DOHH2 (cell line): ENCODE measurements around the gene SH3TC2.

Experiments
- H3F3A ChIP-seq: fragments of 200-600 bp; sonication (generic), shearing (Covaris generic); 2 replicates; pipeline ENCODE4 v1.6.0; 2016; ENCODE audit warnings: antibody characterized with exemption, mild to moderate bottlenecking; ENCODE audit not compliant: control insufficient read depth, insufficient read depth
- H3K27ac ChIP-seq: fragments of 200-600 bp; sonication (generic); 2 replicates; pipeline ENCODE4 v1.5.1; 2014; ENCODE audit warnings: low read depth, mild to moderate bottlenecking, low read length, moderate library complexity
- H3K27me3 ChIP-seq: fragments of 200-600 bp; sonication (generic); 2 replicates; pipeline ENCODE4 v1.6.1; 2014; ENCODE audit warnings: mild to moderate bottlenecking, low read length, mixed read lengths; ENCODE audit not compliant: control insufficient read depth
- H3K36me3 ChIP-seq: fragments of 200-600 bp; sonication (generic); 2 replicates; pipeline ENCODE4 v1.6.1; 2014; ENCODE audit warnings: mild to moderate bottlenecking, low read length, moderate library complexity, mixed read lengths; ENCODE audit not compliant: control insufficient read depth
- H3K4me1 ChIP-seq: fragments of 200-600 bp; sonication (generic); 2 replicates; pipeline ENCODE4 v1.6.1; 2014; ENCODE audit warnings: mild to moderate bottlenecking, low read length, mixed read lengths; ENCODE audit not compliant: control insufficient read depth
- H3K4me2 ChIP-seq: fragments of 200-600 bp; sonication (generic); 2 replicates; pipeline ENCODE4 v1.6.0; 2014; ENCODE audit warnings: mild to moderate bottlenecking, low read length, moderate library complexity
- H3K4me3 ChIP-seq: fragments of 200-600 bp; sonication (generic); 2 replicates; pipeline ENCODE4 v1.5.1; 2014; ENCODE audit warnings: mild to moderate bottlenecking, low read length, mixed read lengths
- H3K79me2 ChIP-seq: fragments of 200-600 bp; sonication (generic); 2 replicates; pipeline ENCODE4 v1.6.1; 2014; ENCODE audit warnings: mild to moderate bottlenecking, low read length, mixed read lengths; ENCODE audit not compliant: control insufficient read depth
- H3K9me2 ChIP-seq: fragments of 200-600 bp; sonication (generic); replicated peaks from 2 replicates; pipeline ENCODE4 v1.6.1; 2014; ENCODE audit warnings: mild to moderate bottlenecking, low read length, mixed read lengths; ENCODE audit not compliant: control insufficient read depth
- H3K9me3 ChIP-seq: fragments of 200-600 bp; sonication (generic); 2 replicates; pipeline ENCODE4 v1.6.1; 2014; ENCODE audit warnings: antibody characterized with exemption, low read length, mixed read lengths; ENCODE audit not compliant: control insufficient read depth, insufficient read depth
- H4K20me1 ChIP-seq: fragments of 200-600 bp; sonication (generic); 2 replicates; pipeline ENCODE4 v1.6.0; 2014; ENCODE audit warnings: low read depth, mild to moderate bottlenecking, antibody characterized with exemption, low read length, moderate library complexity; ENCODE audit not compliant: control insufficient read depth, insufficient read depth
- CTCF ChIP-seq: fragments of 200-600 bp; sonication (generic); IDR thresholded peaks from one replicate; pipeline ENCODE4 v1.5.1; 2014; ENCODE audit warnings: antibody characterized with exemption, mild to moderate bottlenecking, low read depth, low read length; ENCODE audit not compliant: poor library complexity, severe bottlenecking
- EZH2phosphoT487 ChIP-seq: fragments of 200-600 bp; sonication (generic); IDR thresholded peaks from 2 replicates; pipeline ENCODE4 v1.6.1; 2017; ENCODE audit warnings: borderline replicate concordance, mild to moderate bottlenecking, antibody characterized with exemption, low read length, moderate library complexity, mixed read lengths

The SH3TC2 gene

GRCh38 chr5:148990817-148991216 is 72.0 kb downstream of the SH3TC2 start:
- no peaks in the 10 kb centered on the region for H3K79me2 ChIP-seq
- no peaks in the 10 kb centered on the region for H3K9me2 ChIP-seq
- no peak overlapping the region for H3K27ac ChIP-seq
- no peaks in the 10 kb centered on the region for H3F3A ChIP-seq
- TF ChIP-seq CTCF (no peak), EZH2phosphoT487 (no peak)
- H3K9me3 ChIP-seq = no peaks in the 10 kb centered on the region
- H3K36me3 ChIP-seq = no peaks in the 10 kb centered on the region
- no peaks in the 10 kb centered on the region for H3K4me1 ChIP-seq
- H4K20me1 ChIP-seq = no peaks in the 10 kb centered on the region
- peaks cover 8% of the 10 kb centered on the region; the same call in 1 of the 2 replicates for H3K27me3 ChIP-seq
- H3K4me2 ChIP-seq = no peak overlapping the region
- no peak overlapping the region for H3K4me3 ChIP-seq

GRCh38 chr5:148989567-148989966 is 73.3 kb downstream of the SH3TC2 start:
- no peaks in the 10 kb centered on the region for H3K36me3 ChIP-seq
- H3K27me3 ChIP-seq = peaks cover 8% of the 10 kb centered on the region; the same call in 1 of the 2 replicates
- H3K4me2 ChIP-seq = no peak overlapping the region
- H4K20me1 ChIP-seq = no peaks in the 10 kb centered on the region
- no peak overlapping the region for H3K27ac ChIP-seq
- no peaks in the 10 kb centered on the region for H3K79me2 ChIP-seq
- H3F3A ChIP-seq = no peaks in the 10 kb centered on the region
- H3K4me3 ChIP-seq = no peak overlapping the region
- H3K4me1 ChIP-seq = no peaks in the 10 kb centered on the region
- H3K9me2 ChIP-seq = no peaks in the 10 kb centered on the region
- H3K9me3 ChIP-seq = no peaks in the 10 kb centered on the region
- TF ChIP-seq CTCF (no peak), EZH2phosphoT487 (no peak)

- peaks cover 8% of the 10 kb centered on the region; the same call in 1 of the 2 replicates for H3K27me3 ChIP-seq
- H3K9me3 ChIP-seq = no peaks in the 10 kb centered on the region
- H3F3A ChIP-seq = no peaks in the 10 kb centered on the region
- H3K36me3 ChIP-seq = no peaks in the 10 kb centered on the region
- H3K4me3 ChIP-seq = no peak overlapping the region
- H3K79me2 ChIP-seq = no peaks in the 10 kb centered on the region
- H3K4me2 ChIP-seq = no peak overlapping the region
- no peak overlapping the region for H3K27ac ChIP-seq
- no peak for TF ChIP-seq EZH2phosphoT487
- TF ChIP-seq CTCF = no peak
- H3K9me2 ChIP-seq = no peaks in the 10 kb centered on the region
- no peaks in the 10 kb centered on the region for H4K20me1 ChIP-seq
- H3K4me1 ChIP-seq = no peaks in the 10 kb centered on the region
These were observed 74.5 kb downstream of the SH3TC2 start for GRCh38 chr5:148988328-148988727.

- no peaks in the 10 kb centered on the region for H3F3A ChIP-seq
- H3K9me2 ChIP-seq = no peaks in the 10 kb centered on the region
- H3K4me3 ChIP-seq = no peak overlapping the region
- no peaks in the 10 kb centered on the region for H3K4me1 ChIP-seq
- TF ChIP-seq EZH2phosphoT487 (no peak), CTCF (no peak)
- H3K27ac ChIP-seq = no peak overlapping the region
- no peak overlapping the region for H3K4me2 ChIP-seq
- no peaks in the 10 kb centered on the region for H3K79me2 ChIP-seq
- no peaks in the 10 kb centered on the region for H4K20me1 ChIP-seq
- no peaks in the 10 kb centered on the region for H3K9me3 ChIP-seq
- peaks cover 10% of the 10 kb centered on the region; the same call in 1 of the 2 replicates for H3K27me3 ChIP-seq
- H3K36me3 ChIP-seq = no peaks in the 10 kb centered on the region
These were observed 76.2 kb downstream of the SH3TC2 start for GRCh38 chr5:148986636-148987035.
